ENCODE measurements around the gene LCN15.
A peak's percentile ranks its signal among the peaks of the same experiment; 100 is the strongest.

The LCN15 gene

DNA sequence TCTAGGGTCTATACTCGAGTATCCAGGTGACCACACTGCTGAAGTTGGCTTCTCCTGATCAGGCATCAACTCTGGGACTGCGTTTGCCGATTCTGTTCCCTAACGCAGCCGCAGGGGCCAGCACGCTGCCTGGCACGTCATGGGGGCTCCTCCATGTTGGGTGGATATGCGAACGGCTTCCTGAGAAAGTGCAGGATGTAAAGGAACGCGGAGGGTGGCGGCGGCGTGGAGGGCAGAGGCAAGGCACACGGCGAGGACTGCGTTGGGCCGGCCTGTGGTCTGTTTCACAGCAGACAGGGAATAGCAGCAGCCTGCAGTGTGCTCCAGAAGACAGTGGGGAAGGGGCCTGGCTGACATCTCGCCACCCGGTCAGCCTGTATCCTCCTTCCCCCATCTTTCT lies 25.4 kb downstream of the LCN15 start:
- no peak for DNase-seq

DNA sequence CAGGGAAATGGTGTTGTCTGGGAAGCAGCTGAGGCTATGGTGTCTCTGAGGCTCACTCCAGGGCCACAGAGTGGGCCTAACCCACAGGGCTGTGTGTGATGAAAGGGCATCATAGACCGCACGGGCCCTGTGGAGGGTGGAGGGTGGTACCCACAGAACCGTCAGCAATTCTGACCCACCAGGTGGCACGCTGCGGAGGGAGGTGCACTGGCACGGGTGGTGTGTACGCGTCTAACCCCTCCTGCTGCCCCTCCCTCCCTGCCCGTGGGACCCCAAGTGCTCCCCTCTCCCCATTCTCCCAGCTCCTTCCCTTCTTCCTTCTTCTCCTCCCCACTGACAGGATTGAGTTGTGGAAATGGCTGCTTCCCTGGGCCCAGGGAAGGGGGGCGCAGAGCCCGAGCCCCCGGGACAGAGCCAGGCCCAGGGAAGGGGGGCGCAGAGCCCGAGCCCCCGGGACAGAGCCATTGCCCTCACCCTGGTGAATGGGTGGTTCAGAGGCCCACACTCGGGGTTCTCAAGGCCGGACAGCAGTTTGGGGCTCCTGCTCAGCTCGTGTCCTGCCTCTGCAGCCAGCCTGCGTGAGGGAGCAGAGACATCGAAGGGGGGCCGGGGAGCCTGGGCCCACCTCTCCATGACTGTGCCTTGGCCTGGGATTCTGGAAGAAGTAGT lies 28.4 kb downstream of the LCN15 start:
- DNase-seq, result no peak

DNA sequence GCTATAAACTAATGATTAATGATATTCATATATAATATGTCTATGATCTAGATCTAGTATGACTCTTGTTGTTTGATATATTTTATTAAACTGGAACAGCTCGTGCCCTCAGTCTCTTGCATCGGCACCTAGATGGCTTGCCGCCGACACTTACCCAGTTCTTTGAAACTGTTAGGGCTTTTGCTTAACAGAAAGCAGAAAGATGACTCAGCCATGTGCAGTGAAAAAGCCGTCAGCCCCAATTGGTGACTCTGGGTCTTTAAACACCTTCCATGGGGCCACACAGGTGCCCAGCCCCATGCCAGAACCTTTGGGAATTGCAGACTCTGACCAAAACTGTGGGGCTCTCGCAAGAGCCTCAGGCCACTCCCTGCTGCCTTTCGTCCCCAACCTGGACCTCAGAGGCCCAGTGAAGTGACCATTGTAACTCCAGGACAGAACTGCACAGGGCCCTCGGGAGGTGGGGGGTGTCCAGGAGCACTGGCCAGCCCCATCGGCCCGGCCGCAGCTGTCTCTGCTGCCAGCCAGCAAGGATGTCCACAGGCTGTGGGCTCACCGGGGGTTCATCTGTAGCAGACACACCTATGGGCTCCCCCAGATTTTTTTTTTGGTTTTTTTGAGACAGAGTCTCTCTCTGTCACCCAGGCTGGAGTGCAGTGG lies 29.4 kb downstream of the LCN15 start:
- peak in 1 of 2 experiments; percentile 37 for DNase-seq

DNA sequence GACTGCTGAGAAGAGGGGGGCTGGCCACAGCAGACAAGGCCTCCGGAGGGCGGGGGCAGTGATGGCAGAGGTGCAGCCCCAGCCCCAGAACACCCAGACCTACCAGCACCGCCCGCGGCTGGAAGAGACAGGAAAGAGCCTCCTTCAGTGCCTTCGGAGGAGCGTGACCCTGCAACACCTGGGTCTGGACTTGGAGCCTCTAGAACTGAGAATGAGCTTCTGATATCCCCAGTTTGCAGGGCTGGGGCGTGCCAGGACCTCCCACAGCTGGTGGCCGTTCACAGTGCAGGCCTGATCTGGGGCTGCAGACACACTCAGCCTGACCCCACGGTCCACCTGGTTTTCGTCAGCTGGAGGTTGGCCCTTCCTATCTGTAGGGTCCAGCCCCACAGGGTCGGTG lies 30.7 kb downstream of the LCN15 start:
- DNase-seq, result no peak

DNA sequence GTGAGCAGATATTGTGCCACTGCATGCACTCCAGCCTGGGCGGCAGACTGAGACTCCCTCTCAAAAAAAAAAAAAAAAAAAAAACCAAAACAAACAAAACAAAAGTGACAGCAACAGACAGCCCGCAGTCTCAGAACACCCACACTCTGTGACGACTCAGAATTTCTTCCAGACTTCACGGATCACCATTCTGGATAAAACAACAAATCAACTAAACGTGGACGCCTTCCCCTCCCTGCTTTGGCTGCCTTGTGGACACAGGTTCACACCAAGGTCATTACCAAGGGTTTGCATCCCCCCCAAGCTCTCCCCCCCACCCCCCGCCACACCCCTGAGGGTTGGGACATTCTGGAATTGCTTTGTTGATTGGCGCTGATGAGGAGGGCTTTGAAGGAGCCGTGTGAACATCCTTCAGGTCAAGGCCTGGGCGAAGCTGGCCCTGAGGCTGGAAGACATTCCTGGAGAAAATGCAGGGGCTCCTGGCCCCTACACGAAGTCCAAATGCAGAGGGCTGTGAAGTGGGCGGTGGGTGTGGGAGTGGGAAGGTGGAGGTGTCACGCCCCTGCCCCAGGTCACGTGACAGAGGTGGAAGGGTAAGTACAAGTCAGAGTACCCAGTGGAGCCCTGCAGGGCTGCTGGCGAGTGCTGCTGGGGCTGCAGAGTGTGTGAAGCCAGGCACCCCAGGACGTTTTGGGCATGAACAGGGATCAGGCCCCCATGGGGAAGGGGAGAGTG lies 31.7 kb downstream of the LCN15 start:
- no peak for DNase-seq

DNA sequence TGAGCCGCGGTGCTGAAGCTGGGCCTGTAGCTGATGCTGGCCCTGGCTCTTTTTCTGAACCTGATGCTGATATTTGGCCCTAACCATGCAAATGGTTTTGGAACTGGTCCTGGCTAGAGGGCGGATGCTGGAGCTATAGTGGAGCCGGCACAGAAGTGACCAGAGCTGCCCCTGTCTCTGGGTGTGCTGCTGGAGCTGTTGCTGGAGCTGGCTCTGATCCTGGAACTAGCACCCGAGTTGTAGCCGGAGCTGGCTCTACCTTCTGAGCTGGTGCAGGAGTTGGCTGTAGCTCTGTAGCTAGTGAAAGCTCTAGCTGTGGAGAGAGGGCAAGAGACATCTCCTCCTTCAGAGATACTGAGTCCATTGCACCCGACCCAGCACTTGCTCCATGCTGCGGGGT lies 34.4 kb downstream of the LCN15 start:
- no peak for DNase-seq

DNA sequence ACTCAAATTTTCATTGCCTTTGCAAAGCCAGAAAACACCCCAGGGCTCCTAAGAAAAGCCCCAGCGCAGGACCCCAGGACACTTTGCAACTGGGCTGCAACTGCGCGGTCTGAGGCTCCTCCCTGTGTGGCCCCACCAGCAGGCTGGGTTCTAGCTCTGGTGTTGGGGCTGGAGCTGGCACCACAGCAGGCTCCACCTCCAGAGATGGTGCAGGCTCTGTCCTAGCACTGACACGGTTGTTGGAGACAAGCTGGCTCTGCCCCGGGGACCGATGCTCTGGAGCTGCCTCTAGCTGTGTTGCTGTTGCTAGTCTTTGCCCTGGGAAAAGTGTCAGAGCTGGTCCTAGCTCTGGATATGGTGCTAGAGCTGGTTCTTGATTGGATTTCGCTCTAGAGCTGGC lies 35.2 kb downstream of the LCN15 start:
- DNase-seq, result peak in 1 of 2 experiments; percentile 25

DNA sequence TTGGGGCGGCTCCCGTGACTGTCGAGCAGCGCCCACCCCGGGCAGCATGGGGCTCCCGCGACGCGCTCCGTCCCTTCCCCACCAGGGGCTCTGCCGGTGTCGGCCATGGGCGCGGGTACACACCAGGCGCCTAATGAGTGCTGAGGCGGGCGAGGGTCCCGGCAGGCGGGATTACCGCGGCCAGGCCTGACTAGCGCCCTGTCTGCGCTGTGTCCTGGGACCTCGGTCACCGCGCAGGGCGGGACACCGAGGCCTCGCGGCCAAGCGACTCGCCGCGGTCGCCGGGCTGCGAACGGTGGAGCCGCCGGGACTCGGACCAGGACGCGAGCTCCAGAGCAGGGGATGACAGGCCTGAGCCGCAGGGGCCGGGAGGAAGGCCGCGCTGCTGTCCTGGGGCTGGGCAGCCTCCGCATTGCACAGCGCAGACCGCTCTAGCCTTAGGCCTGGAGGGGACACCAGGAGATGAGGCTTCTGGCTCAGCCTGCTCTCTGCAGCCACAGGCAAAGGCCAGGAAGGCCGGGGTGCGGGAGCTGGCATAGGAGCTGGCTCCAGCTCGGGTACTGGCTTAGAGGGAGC lies 35.7 kb downstream of the LCN15 start:
- DNase-seq, result peak in 1 of 2 experiments; percentile 37

DNA sequence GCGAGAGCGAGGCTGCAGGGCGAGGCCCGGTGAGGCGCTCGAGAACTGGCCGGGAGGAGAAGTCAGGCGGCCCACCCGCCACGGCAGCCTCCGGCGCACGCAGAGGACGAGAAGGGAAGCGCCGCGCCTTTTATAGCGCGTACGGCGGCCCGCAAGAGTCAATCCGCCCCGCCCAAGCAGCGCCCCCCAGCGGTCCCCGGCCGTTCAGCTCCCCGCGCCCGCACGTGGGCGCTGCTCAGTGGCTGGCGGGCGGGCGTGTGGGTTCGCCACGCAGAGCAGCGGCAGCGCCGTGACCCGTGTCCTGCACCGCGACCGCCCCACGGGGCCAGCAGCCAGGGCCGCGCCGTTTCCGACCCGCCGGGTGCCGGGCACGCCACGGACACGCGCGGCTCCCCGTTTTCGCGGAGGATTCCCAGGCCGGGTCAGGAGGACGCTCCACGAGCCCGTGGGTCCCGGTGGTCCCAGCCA lies 36.2 kb downstream of the LCN15 start:
- peak; percentile 93 for DNase-seq

DNA sequence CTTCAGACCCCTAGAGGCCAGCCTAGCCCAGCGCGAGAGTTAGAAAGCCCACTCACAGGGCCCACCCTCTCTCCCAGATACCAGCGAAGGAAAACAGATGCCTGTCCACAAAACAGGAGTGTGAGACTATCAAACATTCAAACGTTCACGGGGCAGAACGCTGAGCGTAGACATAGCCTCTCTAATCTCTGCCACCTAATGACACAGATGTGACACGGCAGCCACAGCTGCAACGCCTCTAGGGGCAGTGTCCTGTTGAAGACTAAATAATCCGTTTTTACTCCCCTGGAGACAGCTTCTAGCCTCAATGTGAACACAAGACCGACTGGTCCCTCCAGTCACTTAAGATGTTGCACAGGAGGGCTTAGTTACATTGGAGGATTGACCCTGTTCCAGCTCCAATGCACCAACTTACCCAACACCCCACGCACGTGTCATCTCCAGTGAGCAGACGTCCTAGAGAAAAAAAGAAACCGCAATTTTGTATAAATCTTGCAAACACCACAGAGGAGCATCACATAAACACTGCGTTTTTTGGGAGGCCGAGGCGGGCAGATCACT lies 37.6 kb downstream of the LCN15 start:
- DNase-seq, result peak; percentile 35 to 52

DNA sequence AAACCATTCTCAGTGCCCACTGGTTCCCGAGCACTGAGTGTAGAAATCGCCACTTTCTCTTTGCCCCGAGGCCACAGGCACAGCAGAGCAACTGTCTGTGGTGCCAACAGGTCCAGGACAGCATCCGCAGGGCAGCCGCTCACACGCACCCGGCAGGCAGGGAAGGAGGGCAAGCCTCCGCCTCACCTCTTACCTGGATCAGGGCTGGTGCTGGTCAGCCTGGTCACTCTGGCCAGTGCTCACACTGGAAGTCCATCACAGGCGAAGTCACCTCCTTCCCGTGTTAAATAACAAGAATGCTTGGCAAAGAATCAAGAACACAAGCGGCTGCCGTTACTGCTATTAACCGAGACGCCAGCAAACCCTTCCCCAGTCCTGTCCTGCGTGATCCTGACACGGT lies 38.2 kb downstream of the LCN15 start:
- DNase-seq, result no peak

DNA sequence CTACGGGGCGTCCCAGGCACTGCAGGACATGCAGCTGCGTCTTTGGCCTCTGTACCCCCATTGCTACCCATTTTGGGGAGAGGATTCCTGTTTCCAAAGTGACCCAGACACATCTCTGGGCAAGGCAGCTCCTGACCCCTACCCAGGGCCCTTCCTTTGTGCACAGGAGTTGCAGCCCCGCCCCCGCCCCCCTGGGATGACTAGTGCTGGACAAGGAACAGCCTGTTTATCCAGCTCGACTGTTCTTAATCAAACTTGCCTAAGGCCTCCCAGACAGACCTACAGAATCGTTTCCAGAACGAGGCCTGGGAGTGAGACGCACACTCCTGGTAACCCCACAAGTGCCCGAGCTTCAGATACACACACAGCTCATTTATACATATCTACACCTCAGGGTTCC lies 38.7 kb downstream of the LCN15 start:
- DNase-seq, result no peak

DNA sequence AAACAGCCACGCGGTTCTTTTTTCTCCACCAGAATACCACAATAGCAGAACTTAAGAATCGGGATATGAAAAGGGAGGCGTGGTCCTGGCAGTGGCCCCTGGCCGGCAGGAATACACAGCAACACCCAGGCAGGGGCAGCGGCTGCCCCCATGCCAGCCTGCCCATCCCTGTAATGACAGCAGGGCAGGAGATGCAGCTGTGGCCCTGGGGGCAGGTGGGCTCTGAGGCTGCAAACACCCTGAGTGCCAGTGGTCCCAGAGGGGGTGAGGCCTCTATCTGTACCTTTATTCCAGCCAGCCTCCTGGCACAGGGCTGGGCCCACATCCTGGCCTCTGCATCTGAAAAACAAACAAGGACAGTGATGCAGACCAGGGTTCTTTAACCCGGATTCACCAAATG lies 39.5 kb downstream of the LCN15 start:
- DNase-seq, result no peak

DNA sequence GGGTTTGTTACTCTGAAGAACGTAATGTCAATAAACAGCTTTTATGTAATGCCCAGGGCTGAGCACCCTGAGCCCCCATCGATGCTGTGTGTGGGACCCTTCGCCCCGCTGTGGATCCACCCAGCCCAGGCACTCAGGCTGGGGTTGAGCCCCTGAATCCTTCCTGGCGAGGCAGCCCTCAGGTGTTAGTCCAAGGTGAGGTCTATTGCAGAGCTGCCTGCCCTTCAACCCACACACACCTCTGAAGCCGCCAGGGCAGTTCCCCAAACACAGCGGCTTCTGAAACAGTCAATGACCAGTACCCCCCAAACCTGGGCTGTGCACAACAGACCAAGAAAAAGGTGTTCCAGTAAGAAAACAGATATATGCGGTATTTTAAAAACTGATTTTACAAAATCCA lies 40.3 kb downstream of the LCN15 start:
- no peak for DNase-seq

DNA sequence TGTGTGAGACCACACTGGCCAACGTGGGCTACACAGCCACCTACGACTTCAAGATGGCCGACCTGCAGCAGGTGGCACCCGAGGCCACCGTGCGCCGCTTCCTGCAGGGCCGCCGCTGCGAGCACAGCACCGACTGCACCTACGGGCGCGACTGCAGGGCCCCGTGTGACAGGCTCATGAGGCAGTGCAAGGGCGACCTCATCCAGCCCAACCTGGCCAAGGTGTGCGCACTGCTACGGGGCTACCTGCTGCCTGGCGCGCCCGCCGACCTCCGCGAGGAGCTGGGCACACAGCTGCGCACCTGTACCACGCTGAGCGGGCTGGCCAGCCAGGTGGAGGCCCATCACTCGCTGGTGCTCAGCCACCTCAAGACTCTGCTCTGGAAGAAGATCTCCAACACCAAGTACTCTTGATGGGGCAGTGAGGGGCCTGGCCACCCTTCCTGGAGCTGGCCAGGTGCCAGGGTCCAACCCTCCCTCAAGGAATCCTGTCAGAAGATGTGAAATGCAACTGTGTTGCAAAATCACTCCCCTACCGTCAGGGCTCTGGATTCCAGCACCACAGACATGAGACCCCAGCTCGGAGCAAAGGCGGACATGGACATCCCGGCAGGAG lies 40.8 kb downstream of the LCN15 start:
- no peak for DNase-seq

DNA sequence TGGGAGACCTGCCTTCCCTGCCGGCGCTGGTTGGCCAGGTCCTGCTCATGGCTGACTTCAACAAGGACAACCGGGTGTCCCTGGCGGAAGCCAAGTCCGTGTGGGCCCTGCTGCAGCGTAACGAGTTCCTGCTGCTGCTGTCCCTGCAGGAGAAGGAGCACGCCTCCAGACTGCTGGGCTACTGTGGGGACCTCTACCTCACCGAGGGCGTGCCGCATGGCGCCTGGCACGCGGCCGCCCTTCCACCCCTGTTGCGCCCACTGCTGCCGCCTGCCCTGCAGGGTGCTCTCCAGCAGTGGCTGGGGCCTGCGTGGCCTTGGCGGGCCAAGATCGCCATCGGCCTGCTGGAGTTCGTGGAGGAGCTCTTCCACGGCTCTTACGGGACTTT lies 41.4 kb downstream of the LCN15 start:
- DNase-seq, result peak; percentile 22 to 33

DNA sequence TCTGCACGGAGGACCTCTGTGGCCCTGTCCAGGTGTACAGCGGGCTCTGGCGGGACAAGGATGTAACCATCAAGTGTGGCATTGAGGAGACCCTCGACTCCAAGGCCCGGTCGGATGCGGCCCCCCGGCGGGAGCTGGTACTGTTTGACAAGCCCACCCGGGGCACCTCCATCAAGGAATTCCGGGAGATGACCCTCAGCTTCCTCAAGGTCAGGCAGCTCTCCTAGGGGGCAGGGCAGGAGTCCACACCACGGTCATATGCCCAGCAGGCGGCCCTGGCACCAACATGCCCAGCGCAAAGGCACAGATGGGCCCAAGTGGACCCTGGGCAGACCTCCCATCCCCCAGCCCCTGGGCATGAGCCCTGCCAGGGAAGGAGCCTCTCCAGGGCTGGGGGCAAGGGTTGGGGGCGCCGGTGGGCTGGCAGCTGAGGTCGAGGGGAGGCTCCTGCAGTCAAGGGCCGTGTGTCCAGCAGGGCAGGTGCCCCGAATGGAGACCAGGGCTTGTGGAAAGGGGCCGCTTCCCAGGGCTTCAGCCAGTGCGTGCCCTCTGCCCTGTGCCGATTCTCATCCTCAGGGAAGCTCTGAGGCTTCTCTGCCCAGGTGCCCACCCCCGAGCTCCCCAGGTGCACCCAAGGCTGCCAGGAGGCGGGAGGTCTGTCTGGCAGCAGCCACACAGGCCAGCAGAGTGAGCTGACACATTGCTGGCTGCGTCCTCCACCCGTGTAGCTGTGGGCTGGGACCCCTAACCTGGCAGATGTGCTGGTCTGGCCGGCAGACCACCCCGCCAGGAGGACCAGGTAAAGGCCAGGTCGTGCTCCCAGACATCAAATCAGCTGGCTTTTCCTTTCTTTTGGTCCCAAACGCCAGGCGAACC lies 42.0 kb downstream of the LCN15 start:
- DNase-seq, result no peak

DNA sequence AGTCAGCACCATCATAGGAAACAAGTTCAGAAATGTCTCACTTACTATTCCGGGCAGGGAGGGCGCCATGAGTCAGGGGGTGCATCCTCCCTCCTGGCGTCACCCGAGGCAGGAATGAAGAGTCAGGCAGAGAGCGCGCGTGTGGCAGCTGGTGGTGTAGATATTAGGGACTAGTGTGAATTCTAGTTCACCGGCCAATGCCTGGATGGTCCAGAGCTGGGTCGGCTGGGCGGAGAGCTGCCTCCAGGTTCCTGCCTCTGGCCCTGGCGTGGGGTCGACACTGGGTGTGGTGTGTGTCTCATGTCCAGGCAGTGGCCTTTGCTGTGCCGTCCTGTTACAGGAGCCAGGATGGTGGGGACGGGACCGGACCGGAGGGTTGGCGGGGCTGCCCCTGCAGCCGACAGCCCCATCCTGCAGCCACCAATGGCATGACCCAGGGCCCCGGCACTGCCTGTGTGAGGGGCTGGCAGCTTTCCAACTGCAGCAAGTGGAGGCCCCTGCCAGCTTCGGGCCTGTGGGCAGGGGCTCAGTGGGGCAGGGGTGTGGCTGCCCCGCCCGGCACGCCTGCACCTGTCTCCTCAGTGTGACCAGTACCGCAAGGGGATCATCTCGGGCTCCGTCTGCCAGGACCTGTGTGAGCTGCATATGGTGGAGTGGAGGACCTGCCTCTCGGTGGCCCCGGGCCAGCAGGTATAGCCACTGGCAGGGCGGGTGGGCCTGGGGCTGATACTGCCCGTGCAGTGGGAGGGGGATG lies 42.8 kb downstream of the LCN15 start:
- peak; percentile 25 to 38 for DNase-seq

DNA sequence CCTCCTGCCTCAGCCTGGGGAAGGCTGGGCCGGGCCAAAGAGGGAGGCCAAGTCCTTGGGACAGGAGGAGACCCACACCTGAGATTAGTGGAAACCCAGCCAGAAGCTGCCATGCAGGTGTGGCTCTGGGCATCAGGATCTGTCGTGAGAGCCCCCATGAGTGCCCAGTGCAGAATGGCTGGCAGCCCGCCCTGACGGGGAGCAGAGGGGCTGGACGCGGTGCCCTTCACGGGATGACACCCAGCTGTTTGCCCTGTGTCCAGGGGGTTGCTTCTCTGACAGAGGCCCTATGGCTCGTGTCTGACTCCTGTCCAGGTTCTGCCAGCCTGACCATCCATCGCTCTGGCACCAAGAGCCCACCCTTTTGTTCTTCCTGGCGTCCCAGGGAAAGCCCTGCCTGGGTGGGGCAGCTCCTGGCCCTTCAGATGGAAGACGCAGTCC lies 43.4 kb downstream of the LCN15 start:
- no peak for DNase-seq

DNA sequence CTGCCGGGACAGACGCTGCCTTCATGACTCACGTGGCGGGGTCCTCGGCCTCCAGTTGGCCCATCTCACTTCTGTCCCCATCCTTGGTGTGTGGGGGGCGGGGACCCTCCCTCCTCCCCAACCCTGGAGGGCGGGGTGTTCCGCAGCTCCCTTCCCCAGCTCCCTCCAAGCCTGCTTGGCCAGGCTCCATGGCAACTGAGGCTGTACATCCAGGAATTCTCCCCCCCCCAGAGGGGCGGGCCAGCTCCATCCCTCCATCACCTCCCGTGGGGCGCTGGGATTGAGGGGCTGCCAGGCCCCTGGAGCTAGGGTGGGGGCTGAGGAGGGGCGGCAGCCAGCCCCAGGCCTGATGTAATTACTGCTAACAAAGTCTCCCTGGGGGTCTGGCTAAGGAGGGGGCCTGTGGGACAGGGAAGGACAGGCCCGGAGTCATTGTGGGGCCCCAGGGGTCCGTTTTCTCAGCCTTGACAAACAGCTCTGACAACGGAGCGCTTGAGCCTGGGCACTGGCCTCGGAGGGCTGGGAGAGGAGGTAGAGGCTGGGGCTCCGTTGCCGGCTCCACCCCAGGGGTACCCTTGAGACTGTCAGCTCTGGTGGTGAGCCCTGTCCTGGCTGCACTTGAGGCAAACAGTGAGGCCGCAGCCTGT lies 43.9 kb downstream of the LCN15 start:
- DNase-seq, result no peak

Data from activated CD4-positive, alpha-beta T cell treated with anti-CD3 and anti-CD28 coated beads, Interleukin-2, amount 50 U/mL, for 48 hours (primary cell).